GM18526 (cell line): ENCODE measurements around the gene MCM7.
A peak's percentile ranks its signal among the peaks of the same experiment; 100 is the strongest.

ENCODE experiments used
- POLR2A ChIP-seq: IDR thresholded peaks from 3 replicates; pipeline ENCODE4 v1.6.1; 2011; ENCODE audit not compliant: insufficient read length; ENCODE audit errors: extremely low read depth

MCM7 gene

GRCh38 chr7:100107125-100107737, 6.0 kb upstream of the MCM7 start:
- no peak for TF ChIP-seq POLR2A

GRCh38 chr7:100106633-100107032, 5.4 kb upstream of the MCM7 start:
- no peak for TF ChIP-seq POLR2A

DNA sequence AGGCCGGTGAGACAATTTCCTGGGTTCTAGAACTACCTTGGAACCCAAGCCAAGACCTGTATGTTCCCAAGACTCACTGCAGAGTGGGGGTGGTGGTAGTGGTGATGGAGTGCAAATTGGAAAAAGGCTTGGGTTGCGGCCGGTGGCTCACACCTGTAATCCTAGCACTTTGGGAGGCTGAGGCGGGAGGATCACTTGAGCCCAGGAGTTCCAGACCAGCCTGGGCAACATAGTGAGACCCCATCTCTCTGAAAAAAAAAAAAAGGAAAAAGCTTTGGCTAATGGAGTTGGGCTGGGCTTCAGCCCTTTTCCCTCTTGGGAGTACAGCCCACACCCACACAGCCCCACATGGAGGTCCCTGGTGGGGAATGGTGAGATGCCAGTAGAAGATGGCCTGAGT, 4.3 kb upstream of the MCM7 start:
- no peak for TF ChIP-seq POLR2A

DNA sequence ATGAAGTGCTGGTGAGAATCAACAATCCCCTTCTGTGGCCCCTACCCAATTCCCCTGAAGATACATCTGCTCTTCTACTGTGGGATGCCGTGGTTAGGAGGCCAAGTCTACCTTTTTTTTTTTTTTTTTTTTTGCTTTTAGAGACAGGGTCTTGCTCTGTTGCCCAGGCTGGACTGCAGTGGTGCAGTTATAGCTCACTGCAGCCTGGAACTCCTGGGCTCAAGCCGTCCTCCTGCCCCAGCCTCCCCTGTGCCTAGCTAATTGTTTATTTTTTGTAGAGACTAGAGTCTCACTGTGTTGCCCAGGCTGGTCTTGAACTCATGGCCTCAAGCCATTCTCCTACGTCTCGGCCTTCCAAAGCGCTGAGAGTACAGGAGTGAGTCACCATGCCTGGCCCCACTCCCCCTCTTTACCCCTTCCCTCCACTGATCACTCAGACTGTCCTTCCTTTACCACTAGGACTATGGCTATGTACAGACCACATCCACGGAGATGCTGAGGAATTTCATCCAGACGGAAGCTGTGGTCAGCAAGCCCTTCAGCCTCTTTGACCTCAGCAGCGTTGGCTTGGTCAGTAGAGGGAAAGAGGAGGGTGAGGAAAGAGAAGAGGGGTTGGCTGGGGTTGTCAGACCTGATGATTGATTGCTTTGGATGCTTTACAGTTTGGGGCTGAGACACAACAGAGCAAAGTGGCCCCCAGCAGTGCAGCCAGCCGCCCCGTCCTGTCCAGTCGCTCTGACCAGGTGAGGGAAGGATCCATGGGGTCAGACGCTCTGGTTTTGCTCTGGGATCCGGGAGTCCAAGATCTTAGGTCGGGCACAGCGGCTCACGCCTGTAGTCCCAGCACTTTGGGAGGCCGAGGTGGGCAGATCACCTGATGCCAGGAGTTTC, 2.0 kb upstream of the MCM7 start:
- no peak for TF ChIP-seq POLR2A

GRCh38 chr7:100100420-100101015, 679 bp downstream of the MCM7 start:
- TF ChIP-seq POLR2A: no peak

DNA sequence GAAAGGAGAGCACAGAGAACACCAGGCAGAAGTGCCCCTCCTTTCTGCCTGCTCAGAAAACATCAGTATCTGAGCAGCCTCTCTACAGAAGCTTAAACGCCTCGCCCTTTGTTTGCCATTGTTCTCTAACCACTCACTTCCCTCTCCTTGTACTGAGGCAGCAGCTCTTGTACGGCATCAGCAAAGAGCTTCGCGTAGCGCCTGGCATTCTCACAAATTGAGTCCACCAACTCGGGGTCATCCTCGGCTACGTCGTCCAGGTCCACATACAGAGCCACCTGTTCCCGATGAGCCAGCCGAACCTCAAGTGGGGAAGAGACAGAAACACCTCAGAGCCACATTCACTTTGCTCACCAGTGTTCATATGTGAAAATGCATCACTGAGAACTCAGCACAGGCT, 1.7 kb downstream of the MCM7 start:
- TF ChIP-seq POLR2A: no peak

- TF ChIP-seq POLR2A: no peak
Observed at GRCh38 chr7:100098913-100099312, 2.3 kb downstream of the MCM7 start.

- no peak for TF ChIP-seq POLR2A
Observed at GRCh38 chr7:100095704-100096103, 5.5 kb downstream of the MCM7 start.

DNA sequence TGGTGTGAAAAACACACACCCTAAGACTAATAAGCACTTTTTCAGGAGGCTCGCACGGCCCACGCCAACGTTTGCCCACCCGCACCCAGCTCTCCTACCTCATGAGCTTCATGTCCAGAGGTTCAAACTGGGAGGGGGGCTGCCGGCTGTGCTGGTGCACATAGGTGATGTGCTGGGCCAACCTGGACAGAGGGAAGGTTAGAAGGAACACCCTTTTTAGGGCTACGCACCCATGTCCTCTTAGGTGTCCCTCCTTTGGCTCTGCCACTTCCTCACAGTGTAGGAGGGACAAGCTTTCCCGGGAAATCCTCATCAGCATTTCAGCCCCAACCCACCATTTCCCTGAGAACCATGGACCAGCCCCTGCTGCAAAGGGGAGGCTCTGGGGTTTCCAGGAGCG, 5.9 kb downstream of the MCM7 start:
- TF ChIP-seq POLR2A: no peak

DNA sequence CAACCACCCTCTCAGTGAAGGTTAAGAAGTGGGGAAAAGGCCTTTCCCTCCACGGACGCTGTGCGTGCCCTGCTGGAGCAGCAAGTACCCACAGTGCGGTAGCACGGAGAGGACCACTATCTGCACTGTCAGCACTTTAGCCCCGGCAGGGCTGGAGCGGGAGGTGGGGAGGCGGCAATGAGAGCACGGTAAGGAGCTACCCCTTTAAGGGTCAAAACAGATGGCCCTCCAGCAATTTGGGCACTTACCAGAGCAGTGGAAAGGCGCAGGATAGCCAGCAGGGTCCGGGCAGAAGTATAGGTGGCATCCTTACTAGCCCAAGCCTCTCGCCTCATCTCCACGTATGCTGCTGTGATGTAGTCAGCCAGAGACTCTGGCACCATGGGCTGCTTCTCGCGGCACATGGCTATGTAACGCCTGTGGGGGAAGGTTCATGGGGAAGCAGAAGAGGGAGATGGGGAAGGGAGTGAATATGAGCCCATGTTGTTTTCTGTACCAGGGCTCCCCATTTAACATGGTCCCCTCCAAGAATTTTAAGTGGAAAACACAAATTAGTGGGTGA, 7.2 kb downstream of the MCM7 start:
- no peak for TF ChIP-seq POLR2A

DNA sequence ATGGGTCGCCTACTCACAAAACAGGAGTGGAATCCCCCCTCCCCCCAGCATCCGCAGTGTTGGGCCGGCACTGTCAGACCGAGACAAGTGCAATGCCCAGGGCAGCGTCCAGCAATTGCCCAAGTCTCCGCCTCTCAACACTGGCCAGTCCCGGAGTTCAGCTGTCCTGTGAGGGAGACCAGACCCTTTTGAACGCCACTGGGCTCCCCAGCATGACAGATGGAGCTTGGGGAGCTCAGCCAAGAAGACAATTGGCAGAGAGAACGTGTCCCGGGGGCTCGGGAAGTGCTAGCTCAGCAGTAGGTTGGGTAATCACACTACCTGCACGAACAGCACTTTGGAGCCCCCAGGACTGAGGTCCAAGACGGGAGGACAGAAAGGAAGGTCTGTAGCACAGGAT, 7.7 kb downstream of the MCM7 start:
- TF ChIP-seq POLR2A: no peak

- no peak for TF ChIP-seq POLR2A
Observed at GRCh38 chr7:100093054-100093453, 8.1 kb downstream of the MCM7 start.

GRCh38 chr7:100091411-100092181, 9.6 kb downstream of the MCM7 start:
- TF ChIP-seq POLR2A: peak; percentile 22

- no peak for TF ChIP-seq POLR2A
Observed at GRCh38 chr7:100090527-100091410, 10.4 kb downstream of the MCM7 start.
